NOMO-1 treated with dmso at 0.1 percent for 144 hours (cell line): Measurements from ENCODE around the gene C19orf38.
"Not testable (repeated sequence)": the region's sequence is repeated elsewhere in the genome, so short reads cannot be mapped to it uniquely, and the experiment has no call there.

ENCODE experiments used
- DNase-seq: peaks from one replicate; lab custom pipeline; 2025; ENCODE audit not compliant: unreplicated experiment; lab: John Stamatoyannopoulos, UW

The C19orf38 gene

GRCh38 chr19:10846500-10847202 is 1.6 kb upstream of the C19orf38 start:
- DNase-seq: no peak

- no peak for DNase-seq
Observed at GRCh38 chr19:10850631-10851030, 2.4 kb downstream of the C19orf38 start.

GRCh38 chr19:10852098-10852800 is 4.0 kb downstream of the C19orf38 start:
- no peak for DNase-seq

- DNase-seq: no peak
Observed at GRCh38 chr19:10852941-10853340, 4.7 kb downstream of the C19orf38 start.

- no peak for DNase-seq
Observed at GRCh38 chr19:10854350-10855089, 6.3 kb downstream of the C19orf38 start.

GRCh38 chr19:10855879-10856522 is 7.8 kb downstream of the C19orf38 start:
- DNase-seq: no peak

GRCh38 chr19:10856899-10857298 is 8.7 kb downstream of the C19orf38 start:
- not testable (repeated sequence) for DNase-seq

GRCh38 chr19:10858204-10858828 is 10.1 kb downstream of the C19orf38 start:
- DNase-seq: no peak

- DNase-seq: peak; percentile 41
Observed at GRCh38 chr19:10861103-10861651, 13.0 kb downstream of the C19orf38 start.

GRCh38 chr19:10862561-10863106 is 14.4 kb downstream of the C19orf38 start:
- no peak for DNase-seq

- DNase-seq: no peak
Observed at GRCh38 chr19:10863107-10863717, 15.0 kb downstream of the C19orf38 start.

- DNase-seq: peak; percentile 65
Observed at GRCh38 chr19:10864538-10864899, 16.3 kb downstream of the C19orf38 start.

GRCh38 chr19:10866495-10866894 is 18.3 kb downstream of the C19orf38 start:
- DNase-seq: no peak

- DNase-seq: no peak
Observed at GRCh38 chr19:10868872-10869547, 20.8 kb downstream of the C19orf38 start.

- not testable (repeated sequence) for DNase-seq
Observed at GRCh38 chr19:10869872-10870311, 21.7 kb downstream of the C19orf38 start.

- DNase-seq: no peak
Observed at GRCh38 chr19:10870501-10870954, 22.3 kb downstream of the C19orf38 start.

- DNase-seq: peak; percentile 98
Observed at GRCh38 chr19:10870955-10871603, 22.9 kb downstream of the C19orf38 start, which contains the start of gene CARM1. CARM1 (plus strand) TSS chr19:10871553; CDS start chr19:10871703, 150 bp downstream.

GRCh38 chr19:10871711-10872545 is 23.7 kb downstream of the C19orf38 start:
- no peak for DNase-seq
